Adrenal gland (tissue), 5 donors: ENCODE data around the gene ZDHHC5.
A peak's percentile ranks its signal among the peaks of the same experiment; 100 is the strongest.

Experiments
- POLR2A ChIP-seq, 2 donors: fragments of 450-650 bp; IDR thresholded peaks; one replicate each; pipeline ENCODE4 v1.6.1; 2017; ENCODE audit warnings: antibody characterized with exemption in 2 of 2, mild to moderate bottlenecking in 2 of 2, moderate library complexity in 1 of 2
- TF ChIP-seq, protein P1 (sequence below), 6 experiments: fragments of 450-650 bp in 4 of 6; fragments of 200-600 bp in 2 of 6; sonication (generic) in 1 of 6; IDR thresholded peaks; 1 replicate in 5 of 6; 2 replicates in 1 of 6; pipeline versions ENCODE4 v1.5.1 to v1.8.0; 2016 to 2021; ENCODE audit warnings: antibody characterized with exemption in 6 of 6, mild to moderate bottlenecking in 2 of 6, moderate library complexity in 1 of 6
- donor health status: DM: no; HTN: no; CAD: no.

GRCh38 chr11:57667736-57668433 is at the start of gene ZDHHC5:
- TF ChIP-seq, protein P1, sequence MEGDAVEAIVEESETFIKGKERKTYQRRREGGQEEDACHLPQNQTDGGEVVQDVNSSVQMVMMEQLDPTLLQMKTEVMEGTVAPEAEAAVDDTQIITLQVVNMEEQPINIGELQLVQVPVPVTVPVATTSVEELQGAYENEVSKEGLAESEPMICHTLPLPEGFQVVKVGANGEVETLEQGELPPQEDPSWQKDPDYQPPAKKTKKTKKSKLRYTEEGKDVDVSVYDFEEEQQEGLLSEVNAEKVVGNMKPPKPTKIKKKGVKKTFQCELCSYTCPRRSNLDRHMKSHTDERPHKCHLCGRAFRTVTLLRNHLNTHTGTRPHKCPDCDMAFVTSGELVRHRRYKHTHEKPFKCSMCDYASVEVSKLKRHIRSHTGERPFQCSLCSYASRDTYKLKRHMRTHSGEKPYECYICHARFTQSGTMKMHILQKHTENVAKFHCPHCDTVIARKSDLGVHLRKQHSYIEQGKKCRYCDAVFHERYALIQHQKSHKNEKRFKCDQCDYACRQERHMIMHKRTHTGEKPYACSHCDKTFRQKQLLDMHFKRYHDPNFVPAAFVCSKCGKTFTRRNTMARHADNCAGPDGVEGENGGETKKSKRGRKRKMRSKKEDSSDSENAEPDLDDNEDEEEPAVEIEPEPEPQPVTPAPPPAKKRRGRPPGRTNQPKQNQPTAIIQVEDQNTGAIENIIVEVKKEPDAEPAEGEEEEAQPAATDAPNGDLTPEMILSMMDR (IDR thresholded peaks at IDR 0.05) = peak in 4 of 6 experiments; percentile 20 to 59 (median 44)
- peak; percentile 91 to 95 for TF ChIP-seq POLR2A (IDR thresholded peaks at IDR 0.05)
